Fibroblast of peridontal ligament (primary cell): Measurements from ENCODE around the gene CLEC16A.
A peak's percentile ranks its signal among the peaks of the same experiment; 100 is the strongest.

Experiments
- DNase-seq: peaks from one replicate; pipeline ENCODE4 v3.0.0-alpha.2; 2010; ENCODE audit errors: extremely low read depth

The CLEC16A gene

DNA sequence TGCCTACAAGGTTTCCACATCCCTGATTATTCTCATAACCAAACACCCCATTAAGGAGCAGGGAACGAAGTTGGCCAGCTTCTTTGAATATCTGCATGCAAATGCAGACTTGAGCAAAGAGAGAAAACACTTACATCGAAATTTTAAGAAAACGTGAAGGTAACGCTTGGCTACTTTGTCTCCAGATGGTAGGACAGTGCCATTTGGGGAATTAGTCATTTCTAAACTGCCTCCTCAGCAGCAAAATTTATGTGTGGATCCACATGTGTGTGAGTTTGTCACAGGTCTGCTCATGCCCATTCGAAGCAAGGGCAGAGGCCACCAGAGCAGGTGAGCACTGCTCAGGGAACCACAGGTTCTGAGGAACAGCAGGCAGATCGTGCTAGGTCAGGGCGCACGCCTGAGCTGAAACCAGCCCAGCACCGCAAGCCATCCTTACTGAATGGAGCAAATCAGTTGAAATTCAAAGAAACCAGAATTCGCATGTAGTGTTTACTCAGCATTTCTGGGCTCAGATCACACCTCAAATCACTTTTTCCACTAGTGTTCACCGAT is 231.5 kb downstream of the CLEC16A start:
- DNase-seq, result no peak

DNA sequence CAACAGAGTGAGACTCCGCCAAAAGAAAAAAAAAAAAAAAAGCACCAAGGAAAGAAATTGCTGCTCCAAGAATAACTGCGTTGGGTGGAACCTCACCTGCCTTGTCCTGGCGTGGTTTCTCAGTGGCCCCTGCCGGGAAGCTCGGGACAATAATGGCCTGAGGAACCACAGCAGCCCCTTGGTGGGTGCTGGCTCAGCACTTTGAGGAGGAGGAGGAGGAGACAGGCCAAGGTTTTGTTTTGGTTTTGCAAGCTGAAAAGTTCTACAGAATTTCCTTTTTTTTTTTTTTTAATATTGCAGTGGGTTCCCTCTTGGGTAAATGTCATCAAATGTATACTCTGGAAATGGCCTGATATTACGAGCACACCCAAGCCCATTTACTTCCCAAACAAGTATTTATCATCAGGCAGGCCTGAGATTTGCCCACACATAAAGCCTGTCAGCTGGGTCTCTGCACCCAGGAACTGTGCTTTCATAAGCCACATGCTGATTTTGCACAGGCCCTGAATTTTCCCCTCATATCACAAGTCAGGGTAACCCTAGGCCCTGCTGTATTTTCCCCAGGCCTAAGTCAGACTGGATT is 233.3 kb downstream of the CLEC16A start:
- no peak for DNase-seq

DNA sequence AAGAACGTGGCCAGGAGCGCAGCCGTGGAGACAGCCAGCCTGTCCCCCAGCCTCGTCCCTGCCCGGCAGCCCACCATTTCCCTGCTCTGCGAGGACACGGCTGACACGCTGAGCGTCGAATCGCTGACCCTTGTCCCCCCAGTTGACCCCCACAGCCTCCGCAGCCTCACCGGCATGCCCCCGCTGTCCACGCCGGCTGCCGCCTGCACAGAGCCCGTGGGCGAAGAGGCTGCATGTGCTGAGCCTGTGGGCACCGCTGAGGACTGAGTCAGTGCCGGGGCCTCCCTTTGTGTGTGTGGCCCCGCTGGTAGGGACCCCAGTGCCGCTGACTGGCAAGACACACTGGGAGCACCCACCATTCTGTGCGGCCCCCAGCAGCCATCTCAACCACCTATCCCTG is 234.1 kb downstream of the CLEC16A start:
- no peak for DNase-seq

DNA sequence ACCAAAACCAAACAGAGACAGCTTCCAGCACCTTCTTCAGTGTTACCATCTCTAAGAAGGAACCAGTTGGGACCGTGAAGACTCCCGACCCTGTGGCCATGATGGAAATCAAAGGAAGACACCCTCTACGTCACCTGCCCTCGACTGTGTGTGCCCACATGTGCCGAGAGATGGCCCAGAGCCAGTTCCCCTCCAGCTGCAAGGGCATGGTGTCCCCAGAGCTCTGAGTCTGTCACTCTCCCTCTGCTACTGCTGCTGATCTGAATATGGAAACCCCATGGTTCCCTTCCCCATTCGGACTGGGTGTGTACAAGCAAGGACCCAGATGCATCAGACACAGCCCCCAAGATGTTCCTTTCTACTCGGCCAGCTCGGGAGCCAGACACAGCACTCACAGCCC is 235.2 kb downstream of the CLEC16A start:
- DNase-seq, result no peak

DNA sequence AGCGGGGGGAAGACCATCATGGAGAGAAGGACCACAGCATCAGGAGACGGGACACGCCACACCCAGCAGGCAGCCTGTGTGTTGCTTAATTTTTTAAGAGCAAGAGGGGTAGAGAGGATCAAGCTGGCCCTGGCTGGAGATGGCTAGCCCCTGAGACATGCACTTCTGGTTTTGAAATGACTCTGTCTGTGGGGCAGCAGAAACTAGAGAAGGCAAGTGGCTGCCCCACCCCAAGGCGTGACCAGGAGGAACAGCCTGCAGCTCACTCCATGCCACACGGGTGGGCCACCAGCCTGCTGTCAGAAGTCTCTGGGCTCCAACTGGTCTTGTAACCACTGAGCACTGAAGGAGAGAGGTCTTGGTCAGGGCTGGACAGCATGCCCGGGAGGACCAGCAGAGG is 236.1 kb downstream of the CLEC16A start:
- no peak for DNase-seq

DNA sequence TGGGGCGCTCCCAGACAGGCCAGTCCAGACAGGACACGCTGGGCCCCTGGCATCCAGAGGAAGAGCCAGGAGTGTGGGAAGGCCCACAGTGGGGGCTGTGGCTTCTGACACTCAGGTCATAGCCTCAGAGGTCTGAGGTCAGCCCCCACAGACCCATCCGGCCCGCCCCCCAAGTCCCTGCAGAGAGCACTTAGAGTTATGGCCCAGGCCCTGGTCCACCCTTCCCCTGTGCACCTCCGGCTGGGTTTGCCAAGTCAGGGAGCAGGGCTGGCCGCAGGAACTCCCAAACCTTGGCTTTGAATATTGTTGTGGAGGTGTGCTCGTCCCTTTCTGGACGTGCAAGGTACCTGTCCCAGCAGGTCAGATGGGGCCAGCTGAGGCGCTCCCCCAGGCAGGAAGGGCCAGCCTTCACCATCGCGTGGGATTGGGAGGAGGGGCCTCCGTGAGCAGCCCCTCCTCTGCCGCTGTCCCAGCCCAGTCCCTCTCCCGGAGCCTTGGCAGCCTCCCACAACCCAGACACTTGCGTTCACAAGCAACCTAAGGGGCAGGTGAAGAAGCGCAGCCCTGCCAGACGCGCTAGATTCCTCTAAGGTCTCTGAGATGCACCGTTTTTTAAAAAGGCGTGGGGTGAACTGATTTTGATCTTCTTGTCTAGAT is 237.0 kb downstream of the CLEC16A start:
- no peak for DNase-seq

DNA sequence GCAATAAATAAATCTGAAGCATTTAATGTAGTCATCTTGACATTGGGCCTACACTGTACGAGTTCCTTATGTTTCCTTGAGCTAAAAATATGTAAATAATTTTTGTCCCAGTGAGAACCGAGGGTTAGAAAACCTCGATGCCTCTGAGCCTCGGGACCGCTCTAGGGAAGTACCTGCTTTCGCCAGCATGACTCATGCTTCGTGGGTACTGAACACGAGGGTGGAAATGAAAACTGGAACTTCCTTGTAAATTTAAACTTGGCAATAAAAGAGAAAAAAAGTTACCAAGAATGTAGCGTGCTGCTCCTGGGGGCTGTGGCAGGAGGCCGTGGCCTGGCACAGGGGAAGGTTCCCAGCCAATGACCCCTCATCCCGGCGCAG is 237.5 kb downstream of the CLEC16A start:
- peak; percentile 39 for DNase-seq

DNA sequence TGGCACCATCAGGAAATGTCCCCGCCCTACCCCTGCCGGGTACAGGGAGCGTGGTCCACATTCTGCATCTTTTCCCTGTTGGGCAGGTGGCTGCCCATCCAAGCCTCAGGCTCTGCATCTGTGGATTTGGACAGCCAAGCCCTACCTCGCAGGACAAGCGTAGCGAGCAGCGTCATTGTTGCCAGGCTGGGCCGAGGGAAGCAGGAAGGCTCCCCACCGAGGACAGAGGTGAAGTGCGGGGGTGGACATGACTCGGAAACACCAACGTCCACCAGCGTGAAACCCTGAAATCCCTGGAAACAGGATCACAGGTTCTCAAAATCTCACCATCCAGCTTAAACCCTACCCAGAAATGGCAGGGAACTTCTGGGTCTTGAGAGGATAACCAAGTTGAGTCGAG is 238.0 kb downstream of the CLEC16A start:
- no peak for DNase-seq

DNA sequence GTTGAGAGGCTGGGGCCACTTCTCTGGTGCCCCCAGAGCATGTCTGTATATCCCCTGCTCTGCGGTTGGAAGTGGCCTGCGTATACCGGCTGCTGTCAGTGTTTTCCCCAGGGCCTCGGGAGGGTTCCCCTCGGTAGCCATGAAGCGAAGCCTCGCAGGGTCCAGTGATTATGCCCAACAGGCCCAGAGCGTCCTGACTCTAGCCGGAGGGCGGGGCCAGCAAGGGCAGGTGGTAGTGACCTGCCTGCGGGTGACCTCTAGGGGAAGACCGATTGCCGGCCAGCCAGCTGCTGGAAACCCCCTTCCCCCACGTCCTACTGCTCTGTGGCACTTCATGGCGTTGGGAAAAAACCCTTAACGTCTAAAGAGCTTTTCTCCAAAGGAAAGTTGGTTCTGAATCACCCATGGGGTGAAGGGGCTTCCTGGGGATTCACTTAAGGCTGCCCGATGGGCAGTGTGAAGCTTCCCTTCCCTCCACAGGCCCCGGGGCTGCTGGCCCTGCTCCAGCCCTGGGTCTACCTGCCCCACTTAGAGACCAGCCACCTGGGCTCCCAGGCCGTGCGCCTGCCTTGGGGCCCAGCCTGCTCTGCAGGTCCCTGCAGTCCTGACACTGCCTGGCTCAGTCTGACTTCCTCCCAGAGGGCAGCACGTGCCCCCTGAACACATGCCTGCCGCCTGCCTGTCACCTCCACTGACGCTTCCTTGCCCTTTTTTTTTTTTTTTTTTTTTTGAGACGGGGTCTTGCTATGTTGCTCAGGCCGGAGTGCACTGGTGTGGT is 238.9 kb downstream of the CLEC16A start:
- no peak for DNase-seq

DNA sequence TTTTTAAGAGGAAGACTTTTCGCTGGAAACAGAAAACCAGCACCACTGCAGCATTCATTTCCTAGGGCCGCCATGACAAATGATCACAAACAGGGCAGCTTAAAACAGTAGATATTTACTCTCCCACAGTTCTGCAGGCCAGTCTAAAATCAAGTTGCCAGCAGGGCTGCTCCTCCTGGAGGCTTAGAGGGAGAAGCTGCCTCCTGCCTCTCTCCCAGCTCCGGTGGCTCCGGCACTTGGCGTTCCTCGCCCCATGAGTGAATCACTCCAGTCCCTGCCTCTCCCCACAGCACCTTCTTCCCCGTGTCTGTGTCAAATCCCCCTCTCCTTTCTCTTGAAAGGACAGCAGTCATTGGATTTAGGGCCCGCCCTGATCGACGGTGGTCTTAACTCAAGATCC is 239.6 kb downstream of the CLEC16A start:
- no peak for DNase-seq

DNA sequence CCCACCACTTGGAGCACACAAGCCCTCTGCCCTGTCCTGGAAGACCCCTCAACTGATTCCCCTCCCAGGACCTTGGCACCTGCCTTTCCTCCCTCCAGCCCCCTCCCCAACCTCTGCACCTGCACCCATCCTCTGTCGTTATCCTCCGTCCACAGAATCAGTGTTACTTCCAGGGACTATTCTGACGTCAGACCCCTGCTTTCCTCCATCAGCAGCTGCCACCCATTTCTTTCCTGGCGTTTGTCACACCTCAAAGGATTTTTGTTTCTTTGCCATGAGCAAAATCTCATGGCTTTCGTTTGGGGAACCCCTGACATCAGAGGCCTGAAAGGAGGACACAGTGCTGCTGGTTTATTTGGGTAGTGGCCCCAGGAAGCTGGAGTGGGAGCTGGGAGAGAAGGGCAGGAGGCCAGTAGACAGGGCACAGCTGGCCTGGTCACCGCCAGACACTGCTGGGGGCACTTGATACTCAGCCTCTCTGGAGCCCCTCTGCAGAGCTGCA is 243.2 kb downstream of the CLEC16A start:
- no peak for DNase-seq

DNA sequence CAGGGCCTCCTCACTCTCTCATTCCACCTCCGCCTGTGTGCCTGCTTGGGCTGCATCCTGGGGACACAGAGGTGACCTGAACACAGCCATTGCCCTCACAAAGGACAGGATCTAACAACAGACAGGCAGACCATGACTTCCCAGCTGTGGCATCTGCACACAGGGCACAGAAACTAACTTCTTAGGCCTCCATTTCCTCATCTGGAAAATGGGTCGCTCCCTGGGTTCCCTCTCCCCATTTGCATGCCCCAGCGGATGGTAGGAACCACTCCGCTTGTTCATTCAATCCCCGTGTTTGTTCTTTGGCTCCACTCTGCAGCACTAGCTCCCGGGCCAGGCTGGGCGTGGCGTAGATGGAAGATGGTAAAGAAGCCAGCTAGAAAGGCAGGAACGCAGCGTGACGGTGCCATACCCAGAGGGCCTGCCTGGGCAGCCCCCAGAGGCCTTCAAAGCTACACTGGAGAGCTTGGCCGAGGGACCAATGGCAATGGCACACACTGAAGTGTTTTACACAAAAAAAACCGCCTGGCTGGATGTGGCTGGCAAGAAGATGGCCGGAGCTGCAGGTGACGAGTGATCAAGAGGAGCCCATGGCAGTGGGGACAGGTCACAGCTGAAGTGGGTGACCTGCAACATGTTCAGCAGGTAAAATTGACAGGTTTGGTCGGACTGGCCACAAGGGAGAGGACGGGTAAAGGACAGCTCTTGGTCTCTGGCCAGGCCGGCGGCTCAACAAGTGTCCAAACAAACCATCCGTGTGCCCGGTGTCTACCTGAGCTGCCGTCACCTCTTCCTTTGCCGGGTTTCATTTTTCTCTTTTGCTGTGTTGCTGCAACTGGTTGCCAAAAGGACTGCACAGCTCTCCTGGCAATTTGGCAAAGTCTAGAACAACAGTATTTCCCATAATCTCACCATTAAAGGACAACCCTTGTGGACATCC is 244.7 kb downstream of the CLEC16A start:
- DNase-seq, result no peak

DNA sequence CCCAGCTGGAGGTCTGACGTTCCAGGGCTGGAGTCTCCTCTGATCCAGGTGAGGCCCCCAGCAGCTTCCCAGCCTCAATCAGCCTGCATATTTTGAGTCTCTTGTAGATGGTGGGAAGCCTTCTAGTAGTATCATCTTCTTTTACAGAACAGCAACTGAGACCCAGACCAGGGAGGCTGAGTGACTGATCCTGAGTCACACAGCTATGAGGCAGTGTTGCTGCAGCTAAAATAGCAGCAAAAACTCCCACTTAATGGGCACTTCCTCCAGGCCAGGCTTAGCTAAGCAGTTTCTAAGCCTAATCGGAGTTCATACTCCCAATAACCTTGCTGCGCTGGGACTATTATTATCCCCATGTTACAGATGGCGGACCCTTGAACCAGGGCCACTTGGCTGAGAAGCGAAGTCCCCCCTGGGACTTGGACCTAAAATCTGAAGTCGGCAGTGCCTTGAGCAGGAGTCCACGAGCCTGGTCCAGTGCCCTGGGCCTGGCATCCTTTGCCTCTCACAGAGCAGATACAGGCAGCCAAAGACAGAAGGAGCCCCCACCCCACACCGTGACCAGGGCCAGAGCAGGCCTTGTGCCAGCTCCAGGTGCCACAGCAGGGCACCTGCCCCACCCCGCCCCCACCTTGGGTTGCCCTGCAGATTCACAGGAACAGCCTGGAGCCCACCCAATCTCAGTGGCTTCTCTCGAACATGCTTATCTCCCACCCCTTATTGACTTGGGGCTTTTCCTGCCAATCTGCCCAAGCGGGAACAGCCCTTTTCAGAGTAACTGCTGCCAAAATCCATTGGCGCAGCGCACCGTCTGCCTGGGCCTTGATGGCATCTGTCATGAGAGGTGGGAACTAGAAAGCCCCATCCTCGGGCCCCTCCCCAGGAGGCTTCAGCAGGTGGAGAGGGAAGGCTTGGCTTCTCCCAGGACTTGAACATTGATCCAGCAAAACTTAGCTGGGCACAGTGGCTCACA is 246.5 kb downstream of the CLEC16A start:
- no peak for DNase-seq

DNA sequence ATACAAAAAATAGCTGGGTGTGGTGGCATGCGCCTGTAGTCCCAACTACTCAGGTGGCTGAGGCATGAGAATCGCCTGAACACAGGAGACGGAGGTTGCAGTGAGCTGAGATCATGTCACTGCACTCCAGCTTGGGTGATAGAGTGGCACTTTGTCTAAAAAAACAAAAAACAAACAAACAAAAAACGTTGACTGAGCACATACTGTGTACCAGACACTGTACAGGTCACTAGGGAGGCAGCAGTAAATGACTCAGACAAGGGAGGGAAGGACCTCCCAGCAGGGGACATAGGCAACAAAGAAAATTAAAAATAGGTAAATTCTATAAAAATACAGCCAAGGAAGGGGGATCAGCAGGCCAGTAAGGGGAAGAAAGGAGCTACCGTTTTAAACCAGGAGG is 247.3 kb downstream of the CLEC16A start:
- no peak for DNase-seq

DNA sequence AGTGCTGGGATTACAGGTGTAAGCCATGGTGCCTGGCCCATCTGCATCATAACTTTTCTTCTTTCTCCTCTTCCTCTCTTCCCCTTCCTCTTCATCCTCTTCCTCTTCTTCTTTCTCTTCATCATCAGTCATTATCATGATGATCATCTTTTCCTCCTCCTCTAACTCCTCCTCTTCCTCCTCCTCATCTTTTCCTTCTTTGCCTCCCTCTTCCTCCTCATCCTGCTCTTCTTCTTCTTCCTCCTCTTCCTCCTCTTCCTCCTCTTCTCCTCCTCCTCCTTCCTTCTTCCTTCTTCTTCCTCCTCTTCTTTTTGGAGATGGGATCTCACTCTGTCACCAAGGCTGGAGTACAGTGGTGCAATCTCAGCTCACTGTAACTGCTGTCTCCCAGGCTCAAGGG is 249.1 kb downstream of the CLEC16A start:
- no peak for DNase-seq

DNA sequence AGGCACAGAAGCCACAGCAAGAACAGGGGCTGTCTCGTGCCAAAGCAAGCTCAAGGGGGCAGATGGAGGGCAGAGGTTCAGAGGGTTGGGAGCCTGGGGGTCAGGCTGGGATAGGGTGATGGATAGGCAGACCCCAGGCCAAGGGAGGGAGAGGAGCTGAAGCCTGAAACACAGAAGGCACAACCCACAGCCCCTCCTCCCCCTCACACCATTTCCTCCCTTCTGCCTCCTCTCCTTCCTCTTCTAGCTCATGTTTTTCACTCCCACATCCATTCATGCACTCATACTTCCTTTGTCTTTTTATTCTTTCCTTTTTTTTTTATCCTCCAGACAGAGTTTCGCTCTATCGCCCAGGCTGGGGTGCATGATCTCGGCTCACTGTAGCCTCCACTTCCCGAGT is 250.5 kb downstream of the CLEC16A start:
- no peak for DNase-seq

DNA sequence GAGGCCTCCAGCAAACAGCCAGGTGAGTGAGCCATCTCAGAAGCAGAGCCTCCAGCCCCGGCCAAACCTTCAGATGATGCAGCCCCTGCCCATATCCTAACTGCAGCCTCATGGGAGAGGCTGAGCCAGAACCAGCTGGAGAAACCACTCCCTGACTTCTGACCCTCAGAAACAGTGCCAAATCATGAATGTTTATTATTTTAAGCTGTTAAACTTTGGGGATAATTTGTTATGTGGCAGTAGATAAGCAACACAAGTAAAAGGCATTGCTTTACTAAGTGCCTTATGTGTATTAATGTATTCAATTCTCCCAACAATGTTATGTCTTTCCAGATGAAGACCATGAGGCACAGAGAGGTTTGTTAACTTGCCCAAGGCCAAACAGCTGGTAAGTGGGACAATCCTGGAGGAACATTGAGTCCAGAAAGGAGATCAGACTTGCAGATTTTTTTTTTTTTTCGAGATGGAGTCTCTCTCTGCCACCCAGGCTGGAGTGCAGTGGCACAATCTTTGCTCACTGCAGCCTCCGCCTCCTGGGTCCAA is 252.0 kb downstream of the CLEC16A start:
- DNase-seq, result peak; percentile 61

DNA sequence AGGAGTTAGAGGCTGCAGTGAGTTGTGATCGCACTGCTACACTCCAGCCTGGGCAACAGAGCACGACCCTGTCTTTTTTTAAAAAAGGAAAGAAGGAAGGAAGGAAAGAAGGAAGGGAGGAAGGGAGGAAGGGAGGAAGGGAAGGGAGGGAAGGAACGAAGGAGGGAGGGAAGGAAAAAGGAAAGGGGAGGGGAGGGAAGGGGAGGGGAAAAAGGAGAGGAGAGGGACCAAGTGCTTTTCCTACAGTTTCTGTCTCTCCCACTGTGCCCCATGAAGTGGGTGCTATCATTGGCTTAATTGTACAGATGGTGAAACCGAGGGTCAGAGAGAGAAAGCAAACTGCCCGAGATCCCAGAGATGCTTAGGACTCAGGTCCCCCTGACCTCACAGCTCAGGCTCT is 254.0 kb downstream of the CLEC16A start:
- no peak for DNase-seq

DNA sequence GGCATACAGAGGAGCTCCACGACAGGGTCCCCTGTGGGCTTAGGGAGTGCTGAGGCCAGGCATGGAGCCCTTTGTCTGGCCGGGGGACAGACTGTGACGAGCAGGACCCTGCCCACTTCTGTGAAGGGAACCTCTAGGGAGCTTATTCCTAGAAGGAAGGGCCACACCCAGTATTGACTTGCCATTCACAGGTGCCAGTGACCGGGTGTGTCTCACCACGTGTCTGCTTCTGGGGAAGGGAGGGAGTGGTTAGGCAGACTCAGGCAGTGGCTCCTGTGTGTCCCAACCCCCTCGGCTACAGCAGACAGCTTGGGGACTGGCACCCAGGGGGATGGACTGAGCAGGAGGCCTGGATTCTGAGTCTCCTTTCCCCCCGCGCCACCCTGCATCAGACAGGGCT is 254.5 kb downstream of the CLEC16A start:
- no peak for DNase-seq

DNA sequence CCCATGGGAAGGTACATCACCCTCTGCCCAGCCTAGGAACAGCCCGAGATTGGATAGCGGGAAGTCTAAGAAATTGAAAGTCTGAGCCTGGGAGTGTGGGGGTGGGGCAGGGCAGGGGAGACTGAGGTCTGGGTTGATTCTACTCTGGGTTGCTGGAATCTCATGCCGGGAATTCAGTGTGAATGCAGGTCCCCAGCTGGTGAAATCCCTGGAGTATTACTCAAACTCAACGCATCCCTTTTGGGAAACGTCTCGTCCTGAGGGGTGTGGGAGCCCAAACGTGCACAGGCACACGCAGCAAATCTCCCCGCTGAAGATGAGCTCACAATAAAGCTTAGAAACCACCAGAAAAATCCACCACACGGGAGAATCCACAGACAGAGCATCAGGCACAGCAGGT is 256.2 kb downstream of the CLEC16A start:
- DNase-seq, result no peak
